Measurements from ENCODE around the gene ACVR1B.

The ACVR1B gene

DNA sequence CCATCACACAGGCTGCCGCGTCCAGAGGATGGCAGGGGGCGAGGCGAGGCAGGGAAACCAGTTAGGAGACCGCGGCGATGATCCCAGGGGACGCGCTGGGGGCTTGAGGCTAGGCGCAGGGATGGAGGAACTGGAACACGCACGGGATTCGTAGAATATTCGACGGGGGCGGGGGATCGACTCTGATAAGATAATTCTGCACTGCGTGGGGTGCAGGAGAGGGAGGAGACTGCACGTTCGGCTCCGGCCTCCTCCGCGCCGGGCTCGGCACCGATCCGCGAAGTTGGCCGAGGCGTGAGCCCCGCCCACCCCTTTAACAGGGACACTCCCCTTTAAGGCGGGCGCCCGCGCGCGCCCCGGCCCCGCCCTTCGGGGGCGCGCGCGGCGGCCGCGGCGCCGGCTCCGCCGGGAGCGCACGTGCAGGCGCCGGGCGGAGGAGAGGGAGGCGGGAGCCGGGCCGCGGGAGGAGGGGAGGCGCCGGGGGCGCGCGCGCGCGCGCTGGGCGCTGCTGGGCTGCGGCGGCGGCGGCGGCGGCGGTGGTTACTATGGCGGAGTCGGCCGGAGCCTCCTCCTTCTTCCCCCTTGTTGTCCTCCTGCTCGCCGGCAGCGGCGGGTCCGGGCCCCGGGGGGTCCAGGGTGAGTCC, at the start of gene ACVR1B:
ACVR1B (plus strand) TSS at position 501 of the 644 bp plus-strand sequence; CDS start at position 546, 45 bp downstream.
- DNase-seq = peak; percentile 83

GRCh38 chr12:51901881-51902280, 49.6 kb upstream of the ACVR1B start:
- no peak for DNase-seq

- no peak for DNase-seq
Observed at GRCh38 chr12:51904951-51905470, 46.5 kb upstream of the ACVR1B start.

DNA sequence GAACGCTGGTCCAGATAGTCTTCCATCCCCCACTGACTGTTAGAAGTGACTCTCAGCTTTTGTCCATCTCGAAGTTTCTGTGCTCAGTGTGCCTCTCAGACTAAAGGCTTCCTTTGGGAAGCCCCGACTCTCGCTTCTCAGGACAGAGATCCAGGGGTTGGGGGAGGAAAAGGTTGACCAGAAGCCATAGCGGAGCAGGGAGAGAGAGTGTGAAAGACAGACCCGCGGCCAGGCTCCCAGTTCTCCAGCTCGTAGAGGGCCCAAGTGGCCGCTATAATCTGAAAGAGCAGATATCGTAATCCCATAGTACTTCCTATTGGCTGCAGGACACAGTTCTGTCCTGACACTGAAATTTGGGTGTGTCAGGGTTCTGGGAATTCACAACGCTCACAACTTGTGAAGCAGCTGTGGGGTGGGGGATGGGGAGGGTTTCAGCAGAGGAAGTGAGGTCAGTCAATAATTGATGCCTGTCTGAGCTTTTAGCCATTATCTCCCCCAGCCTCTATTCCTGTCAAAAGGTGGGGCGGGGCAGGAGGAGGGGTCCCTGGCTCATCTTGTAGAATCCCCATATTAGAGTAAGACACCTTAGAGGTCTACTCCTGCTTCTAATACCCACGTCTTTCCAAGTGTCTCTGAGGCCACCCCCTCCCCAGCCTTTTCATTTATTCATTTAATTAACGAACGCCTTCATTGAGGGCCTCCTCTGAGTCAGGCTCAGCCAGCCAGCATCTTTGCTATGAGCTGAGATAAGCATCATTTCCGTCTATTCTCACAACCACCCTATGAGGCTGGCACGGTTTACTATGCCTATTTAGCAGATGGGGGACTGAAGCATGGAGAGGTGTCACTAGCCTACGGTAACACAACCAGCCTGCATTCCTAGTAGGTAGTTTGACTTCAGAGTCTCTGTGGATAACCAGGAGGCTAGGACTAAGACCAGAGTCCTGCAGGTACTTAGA, 45.7 kb upstream of the ACVR1B start:
- DNase-seq = no peak

DNA sequence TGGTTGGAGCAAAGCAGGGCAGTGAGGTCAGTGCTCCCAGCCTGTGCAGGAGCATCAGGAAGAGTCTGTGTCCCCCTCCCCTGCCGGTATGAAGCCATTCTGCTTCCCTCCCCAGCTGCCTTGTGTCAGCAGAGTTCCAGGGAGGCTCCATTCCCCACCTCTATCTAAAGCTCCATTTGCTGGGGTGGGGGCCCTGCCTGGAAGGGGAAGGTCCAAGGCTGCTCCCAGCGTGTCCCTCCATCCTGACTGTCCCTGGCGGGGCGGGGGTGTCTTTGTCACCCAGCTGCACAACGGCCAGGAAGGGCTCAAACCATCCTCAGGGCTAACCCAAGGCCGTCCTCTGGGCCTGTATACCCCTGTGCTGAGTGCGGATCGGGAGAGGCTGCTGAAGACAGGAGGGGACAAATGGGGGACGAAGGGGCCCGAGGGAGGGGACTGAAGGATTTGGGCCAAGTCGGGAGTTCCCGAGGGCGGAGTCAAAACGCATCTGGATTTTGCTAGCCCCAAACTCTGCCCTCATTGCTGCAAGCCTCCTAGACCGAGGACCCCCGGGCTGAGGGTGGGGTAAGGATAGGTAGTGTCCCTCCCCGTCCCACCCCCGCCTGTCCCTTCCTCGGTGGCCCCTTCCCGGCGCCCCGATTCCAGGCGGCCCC, 44.9 kb upstream of the ACVR1B start:
- DNase-seq = no peak

DNA sequence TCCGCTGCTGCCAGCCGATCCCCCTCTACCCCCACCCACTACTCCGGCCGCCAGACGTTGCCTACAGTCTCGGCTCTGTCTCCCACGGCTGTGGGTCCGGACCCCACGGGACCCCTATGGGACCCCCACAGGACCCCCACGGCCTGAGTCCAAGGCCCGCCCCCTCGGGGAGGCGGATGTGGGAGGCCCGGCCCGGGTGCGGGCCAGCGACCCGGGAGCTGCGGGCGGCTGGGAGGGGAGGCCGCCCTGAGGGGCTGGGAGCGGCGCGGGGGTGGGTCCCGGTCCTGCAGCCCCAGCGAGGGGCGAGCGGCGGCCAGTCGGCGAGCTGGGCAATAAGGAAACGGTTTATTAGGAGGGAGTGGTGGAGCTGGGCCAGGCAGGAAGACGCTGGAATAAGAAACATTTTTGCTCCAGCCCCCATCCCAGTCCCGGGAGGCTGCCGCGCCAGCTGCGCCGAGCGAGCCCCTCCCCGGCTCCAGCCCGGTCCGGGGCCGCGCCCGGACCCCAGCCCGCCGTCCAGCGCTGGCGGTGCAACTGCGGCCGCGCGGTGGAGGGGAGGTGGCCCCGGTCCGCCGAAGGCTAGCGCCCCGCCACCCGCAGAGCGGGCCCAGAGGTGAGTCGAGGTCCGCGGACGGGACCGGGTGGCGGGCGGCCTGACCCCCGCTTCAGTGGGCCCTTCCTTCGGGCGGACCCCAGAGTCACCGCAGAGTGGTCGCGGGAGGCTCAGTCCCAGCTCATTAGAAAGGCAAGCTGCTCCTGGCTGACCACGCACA, 44.2 kb upstream of the ACVR1B start, which contains the start of gene ACVRL1:
ACVRL1 (plus strand) TSS at position 422 of the 773 bp plus-strand sequence. CDS start 4,971 bp downstream, outside the sequence.
- DNase-seq = no peak

GRCh38 chr12:51907856-51908425, 43.6 kb upstream of the ACVR1B start:
- no peak for DNase-seq

DNA sequence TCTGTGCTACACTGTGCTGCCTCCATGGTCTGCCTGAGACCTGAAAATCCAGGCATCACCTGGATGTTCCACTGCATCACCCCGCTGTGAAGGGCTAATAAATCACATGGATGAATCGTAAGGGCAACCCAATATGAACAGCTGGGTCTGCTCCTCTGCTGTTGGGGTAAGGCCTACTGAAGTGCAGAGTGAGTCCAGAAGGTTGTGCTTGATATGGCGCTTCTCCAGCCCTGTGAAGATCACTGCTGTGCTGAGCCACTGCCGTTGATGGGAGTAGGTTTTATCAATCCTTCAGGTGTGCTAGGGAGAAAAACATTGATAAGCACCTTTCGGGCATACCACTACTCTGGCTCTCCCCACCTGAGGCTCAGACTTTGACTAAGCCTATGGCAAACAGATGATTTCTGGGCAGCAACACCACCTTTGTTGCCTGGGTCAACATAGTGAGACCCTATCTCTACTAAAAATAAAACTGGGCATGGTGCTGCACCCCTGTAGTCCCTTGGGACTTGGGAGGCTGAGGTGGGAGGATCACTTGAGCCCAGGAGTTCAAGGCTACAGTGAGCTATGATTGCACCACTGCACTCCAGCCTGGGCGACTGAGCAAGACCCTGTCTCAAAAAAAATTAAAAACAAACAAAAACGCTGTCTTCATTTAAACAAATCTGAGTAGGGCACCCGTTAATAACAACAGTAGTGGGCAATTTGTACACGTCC, 42.5 kb upstream of the ACVR1B start:
- no peak for DNase-seq

GRCh38 chr12:51910168-51910567, 41.3 kb upstream of the ACVR1B start:
- no peak for DNase-seq

GRCh38 chr12:51910691-51911090, 40.8 kb upstream of the ACVR1B start:
- no peak for DNase-seq

- no peak for DNase-seq
Observed at GRCh38 chr12:51911307-51911706, 40.2 kb upstream of the ACVR1B start.

DNA sequence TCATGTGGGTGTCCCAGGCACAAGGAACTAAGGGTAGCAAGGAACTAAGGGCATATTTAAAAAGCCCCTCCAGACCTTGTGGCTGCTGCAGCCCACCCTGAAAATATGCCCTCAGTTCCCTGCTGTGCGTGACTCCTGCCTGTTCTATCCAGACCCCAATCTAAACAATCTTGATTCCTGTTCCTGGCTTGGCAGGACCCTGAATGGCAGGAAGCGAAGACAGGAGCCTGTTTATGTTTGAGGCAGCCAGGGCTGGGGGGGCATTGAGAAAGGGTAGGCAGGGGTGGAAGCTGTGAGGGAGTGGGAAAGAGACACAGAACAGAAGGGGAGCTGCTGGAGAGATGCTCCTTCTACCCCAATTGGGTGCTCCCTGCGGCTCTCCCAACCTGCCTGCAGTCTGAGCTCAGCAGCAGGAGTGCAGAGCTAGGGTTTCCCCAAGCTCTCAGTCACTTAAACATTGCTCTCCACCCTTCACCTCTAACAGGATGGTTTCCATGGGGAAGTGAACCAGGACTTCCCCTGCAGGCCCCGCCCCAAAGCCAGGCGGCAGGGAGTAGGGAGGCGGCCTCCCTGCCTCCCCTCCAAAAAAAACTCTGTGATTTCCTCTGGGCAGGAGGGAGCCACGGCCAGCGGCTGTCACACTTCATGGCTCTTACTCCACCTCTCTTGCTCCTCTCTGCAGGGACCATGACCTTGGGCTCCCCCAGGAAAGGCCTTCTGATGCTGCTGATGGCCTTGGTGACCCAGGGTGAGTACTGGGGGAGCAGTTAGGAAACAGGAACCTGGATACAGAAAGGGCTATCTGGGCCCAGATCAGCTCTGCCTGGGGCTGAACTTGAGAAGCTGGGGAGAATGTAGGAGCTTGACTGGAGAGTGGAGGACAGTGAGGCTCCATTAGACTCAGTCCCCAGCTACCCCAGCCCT, 39.4 kb upstream of the ACVR1B start:
- DNase-seq = no peak

GRCh38 chr12:51913071-51914033, 38.1 kb upstream of the ACVR1B start:
- no peak for DNase-seq

DNA sequence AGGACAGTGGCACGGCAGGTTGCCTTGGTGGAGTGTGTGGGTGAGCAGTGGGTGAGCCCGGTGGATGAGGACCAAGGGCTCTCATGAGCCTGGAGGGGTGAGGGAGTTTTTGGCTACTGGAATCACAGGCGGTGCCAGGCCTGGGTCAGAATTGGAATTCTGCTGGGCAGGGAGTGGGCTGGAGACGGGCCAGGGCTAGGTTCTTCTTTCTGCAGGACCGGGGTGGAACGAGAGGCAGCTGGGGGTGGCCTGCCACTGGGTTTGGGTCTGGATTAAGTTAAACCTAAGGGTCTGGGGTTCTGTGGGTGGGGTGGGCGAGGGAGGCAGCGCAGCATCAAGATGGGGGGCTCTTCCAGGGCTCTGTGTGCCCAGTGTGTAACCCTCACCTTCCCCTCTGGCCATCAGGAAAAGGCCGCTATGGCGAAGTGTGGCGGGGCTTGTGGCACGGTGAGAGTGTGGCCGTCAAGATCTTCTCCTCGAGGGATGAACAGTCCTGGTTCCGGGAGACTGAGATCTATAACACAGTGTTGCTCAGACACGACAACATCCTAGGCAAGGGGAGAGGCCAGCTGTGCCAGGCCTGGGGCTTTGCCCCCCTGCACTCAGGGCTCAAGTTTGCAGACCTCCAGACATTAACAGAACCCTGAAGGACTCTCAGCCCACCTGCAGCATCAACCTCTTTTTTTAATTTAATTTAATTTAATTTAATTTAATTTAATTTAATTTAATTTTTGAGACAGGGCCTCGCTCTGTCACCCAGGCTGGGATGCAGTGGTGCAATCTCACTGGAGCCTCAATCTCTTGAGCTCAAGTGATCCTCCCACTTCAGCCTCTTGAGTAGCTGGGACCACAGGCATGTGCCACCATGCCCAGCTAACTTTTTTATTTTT, 37.2 kb upstream of the ACVR1B start:
- no peak for DNase-seq

- DNase-seq = no peak
Observed at GRCh38 chr12:51915003-51915625, 36.4 kb upstream of the ACVR1B start.

- no peak for DNase-seq
Observed at GRCh38 chr12:51915951-51916350, 35.5 kb upstream of the ACVR1B start.

DNA sequence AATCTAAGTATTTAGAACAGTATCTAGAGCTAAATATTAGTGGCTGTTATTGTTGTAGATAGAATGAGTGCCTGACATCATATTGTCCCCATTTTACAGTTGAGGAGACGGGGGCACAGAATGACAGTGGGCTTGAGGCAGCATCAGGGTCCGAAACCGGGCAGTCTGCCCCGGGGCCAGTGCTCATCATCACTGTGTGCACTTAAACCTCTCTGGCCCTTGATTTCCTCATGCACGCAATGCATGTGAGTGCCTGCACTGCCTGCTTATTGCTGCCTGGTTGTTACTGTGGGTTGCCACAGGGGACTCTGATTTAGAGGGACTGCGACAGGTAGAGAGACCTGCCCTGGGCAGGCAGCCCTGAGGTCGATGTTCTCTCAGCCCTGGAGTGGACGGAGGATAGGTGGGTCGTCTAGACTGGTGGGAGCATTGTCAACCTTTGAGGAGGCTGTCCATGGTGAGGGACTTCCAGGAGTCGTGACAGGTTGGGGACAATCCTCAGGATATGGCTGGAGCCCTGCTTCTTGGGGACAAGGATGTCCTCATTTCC, 34.4 kb upstream of the ACVR1B start:
- DNase-seq = no peak
